GM10847 (cell line): ENCODE results near the gene KRTAP20-3.

Source experiments
- POLR2A ChIP-seq: IDR thresholded peaks from 2 replicates; pipeline ENCODE4 v1.6.1; 2011; ENCODE audit not compliant: insufficient read length; ENCODE audit errors: extremely low read depth

Gene KRTAP20-3

GRCh38 chr21:30646904-30647414 lies 4.3 kb downstream of the KRTAP20-3 start:
- TF ChIP-seq POLR2A = no peak

- no peak for TF ChIP-seq POLR2A
Measured at GRCh38 chr21:30652891-30653290, 10.2 kb downstream of the KRTAP20-3 start.

- TF ChIP-seq POLR2A = no peak
Measured at GRCh38 chr21:30668776-30669175, 26.1 kb downstream of the KRTAP20-3 start.

GRCh38 chr21:30672985-30673650 lies 30.5 kb downstream of the KRTAP20-3 start:
- TF ChIP-seq POLR2A = no peak

- TF ChIP-seq POLR2A = no peak
Measured at GRCh38 chr21:30674312-30674711, 31.6 kb downstream of the KRTAP20-3 start.

GRCh38 chr21:30676737-30677136 lies 34.1 kb downstream of the KRTAP20-3 start:
- no peak for TF ChIP-seq POLR2A

GRCh38 chr21:30680586-30680985 lies 37.9 kb downstream of the KRTAP20-3 start:
- no peak for TF ChIP-seq POLR2A

- no peak for TF ChIP-seq POLR2A
Measured at GRCh38 chr21:30684506-30684905, 41.8 kb downstream of the KRTAP20-3 start.

- TF ChIP-seq POLR2A = no peak
Measured at GRCh38 chr21:30689822-30690221, 47.2 kb downstream of the KRTAP20-3 start.
